ENCODE data around the gene KRTAP11-1.

KRTAP11-1 gene

GRCh38 chr21:30880914-30881313 is 466 bp downstream of the KRTAP11-1 start:
- Histone ChIP-seq H3K9ac (ENCODE audit: low read length) (no peak overlapping the region), H3F3A (ENCODE audit: insufficient read depth) (no peaks in the 10 kb centered on the region), H3K27me3 (ENCODE audit: low read length) (no peaks in the 10 kb centered on the region), H3K27ac (ENCODE audit: low read depth, low read length) (no peak overlapping the region), H2AFZ (ENCODE audit: low read depth, low read length, severe bottlenecking) (no peak overlapping the region), H3K9me2 (replicated peaks; ENCODE audit: insufficient read depth, low read length) (no peaks in the 10 kb centered on the region), H3K36me3 (ENCODE audit: low read length) (no peaks in the 10 kb centered on the region), H3K4me3 (ENCODE audit: insufficient read depth, low read length, poor library complexity, severe bottlenecking) (no peak overlapping the region), H3K79me2 (ENCODE audit: insufficient read depth, low read length) (no peaks in the 10 kb centered on the region), H3K4me2 (ENCODE audit: low read depth, low read length, poor library complexity, severe bottlenecking) (no peak overlapping the region), H4K20me1 (ENCODE audit: low read depth, low read length) (no peaks in the 10 kb centered on the region), H3K9me3 (ENCODE audit: insufficient read depth, low read length) (no peaks in the 10 kb centered on the region)
- TF ChIP-seq CTCF (IDR thresholded peaks at IDR 0.05; ENCODE audit: insufficient read depth, low read length, poor library complexity, severe bottlenecking) (no peak), EZH2phosphoT487 (conservative IDR thresholded peaks at IDR 0.05; ENCODE audit: low read length) (no peak)

- no peak overlapping the region for H3K4me2 ChIP-seq (ENCODE audit: low read depth, low read length, poor library complexity, severe bottlenecking)
- H3K9me2 ChIP-seq (replicated peaks; ENCODE audit: insufficient read depth, low read length), result no peaks in the 10 kb centered on the region
- H4K20me1 ChIP-seq (ENCODE audit: low read depth, low read length), result no peaks in the 10 kb centered on the region
- H3F3A ChIP-seq (ENCODE audit: insufficient read depth), result no peaks in the 10 kb centered on the region
- H3K36me3 ChIP-seq (ENCODE audit: low read length), result no peaks in the 10 kb centered on the region
- no peaks in the 10 kb centered on the region for H3K27me3 ChIP-seq (ENCODE audit: low read length)
- H3K9me3 ChIP-seq (ENCODE audit: insufficient read depth, low read length), result no peaks in the 10 kb centered on the region
- no peak overlapping the region for H2AFZ ChIP-seq (ENCODE audit: low read depth, low read length, severe bottlenecking)
- H3K4me3 ChIP-seq (ENCODE audit: insufficient read depth, low read length, poor library complexity, severe bottlenecking), result no peak overlapping the region
- no peak for TF ChIP-seq EZH2phosphoT487 (conservative IDR thresholded peaks at IDR 0.05; ENCODE audit: low read length)
- TF ChIP-seq CTCF (IDR thresholded peaks at IDR 0.05; ENCODE audit: insufficient read depth, low read length, poor library complexity, severe bottlenecking), result no peak
- H3K9ac ChIP-seq (ENCODE audit: low read length), result no peak overlapping the region
- H3K79me2 ChIP-seq (ENCODE audit: insufficient read depth, low read length), result no peaks in the 10 kb centered on the region
- no peak overlapping the region for H3K27ac ChIP-seq (ENCODE audit: low read depth, low read length)
These were observed 6.9 kb downstream of the KRTAP11-1 start for GRCh38 chr21:30874526-30874925.

- Histone ChIP-seq H3K79me2 (ENCODE audit: insufficient read depth, low read length) (no peaks in the 10 kb centered on the region), H3K4me2 (ENCODE audit: low read depth, low read length, poor library complexity, severe bottlenecking) (no peak overlapping the region), H3K9me3 (ENCODE audit: insufficient read depth, low read length) (no peaks in the 10 kb centered on the region), H2AFZ (ENCODE audit: low read depth, low read length, severe bottlenecking) (no peak overlapping the region), H3K36me3 (ENCODE audit: low read length) (no peaks in the 10 kb centered on the region), H3K4me3 (ENCODE audit: insufficient read depth, low read length, poor library complexity, severe bottlenecking) (no peak overlapping the region), H3K27me3 (ENCODE audit: low read length) (no peaks in the 10 kb centered on the region), H3K9me2 (replicated peaks; ENCODE audit: insufficient read depth, low read length) (no peaks in the 10 kb centered on the region), H3K27ac (ENCODE audit: low read depth, low read length) (no peak overlapping the region), H4K20me1 (ENCODE audit: low read depth, low read length) (no peaks in the 10 kb centered on the region), H3F3A (ENCODE audit: insufficient read depth) (no peaks in the 10 kb centered on the region), H3K9ac (ENCODE audit: low read length) (no peak overlapping the region)
- TF ChIP-seq CTCF (IDR thresholded peaks at IDR 0.05; ENCODE audit: insufficient read depth, low read length, poor library complexity, severe bottlenecking), result no peak
- no peak for TF ChIP-seq EZH2phosphoT487 (conservative IDR thresholded peaks at IDR 0.05; ENCODE audit: low read length)
These were observed 33.5 kb downstream of the KRTAP11-1 start for GRCh38 chr21:30847627-30848500.
